ENCODE data around the gene YIPF7.

- TF ChIP-seq RAD21 (IDR thresholded peaks at IDR 0.05; ENCODE audit: low read length) (no peak), CTCF (IDR thresholded peaks at IDR 0.05) (no peak), ELF1 (IDR thresholded peaks at IDR 0.05) (no peak), EZH2phosphoT487 (IDR thresholded peaks at IDR 0.05; ENCODE audit: borderline replicate concordance, low read depth) (no peak), POLR2AphosphoS5 (IDR thresholded peaks at IDR 0.05; ENCODE audit: low read depth, low read length) (no peak), IRF3 (IDR thresholded peaks at IDR 0.05; ENCODE audit: low read depth, low read length) (no peak), USF2 (IDR thresholded peaks at IDR 0.05; ENCODE audit: borderline replicate concordance, low read depth, low read length) (no peak), TCF12 (IDR thresholded peaks at IDR 0.05) (no peak), PBX3 (IDR thresholded peaks at IDR 0.05) (no peak), EP300 (IDR thresholded peaks at IDR 0.05; ENCODE audit: borderline replicate concordance in 1 of 2, low read depth in 1 of 2, low read length in 1 of 2) (no peak)
Measured at GRCh38 chr4:44652002-44652401, 577 bp upstream of the YIPF7 start.
